ENCODE measurements around the gene KIF12. TPM values are rescaled to one million over a fixed set of nuclear protein-coding genes. Genes with fewer than 3 reads are reported as not detected.
A peak's percentile ranks its signal among the peaks of the same experiment; 100 is the strongest.

Gene KIF12
- total and polyA plus RNA-seq, 2 of the 13 experiments (the other 11 are each of a cell fraction or from before 2014, with no cell fraction given) = 1.8 to 12.5 TPM

GRCh38 chr9:114059047-114059803, 39.9 kb downstream of the KIF12 start (continued):
- TF ChIP-seq ZNF281 (CRISPR knock-in tag; IDR thresholded peaks at IDR 0.05; ENCODE audit: borderline replicate concordance) = no peak
- no peak for TF ChIP-seq SP4 (CRISPR knock-in tag; IDR thresholded peaks at IDR 0.05)
- TF ChIP-seq REPIN1 (CRISPR knock-in tag; IDR thresholded peaks at IDR 0.05; ENCODE audit: borderline replicate concordance, low read depth) = peak; percentile 80
- no peak for TF ChIP-seq ZNF609 (CRISPR knock-in tag; IDR thresholded peaks at IDR 0.05; ENCODE audit: borderline replicate concordance)
- 0 out of 2 replicates have a peak, but pooled peaks have one; percentile 29 for TF ChIP-seq ZFYVE20 (CRISPR knock-in tag; IDR thresholded peaks at IDR 0.05; ENCODE audit: borderline replicate concordance, low read depth)
- TF ChIP-seq CSRNP1 (CRISPR knock-in tag; IDR thresholded peaks at IDR 0.05) = peak; percentile 46; the same call in 1 of the 2 replicates
- TF ChIP-seq ZNF343 (CRISPR knock-in tag; IDR thresholded peaks at IDR 0.05) = no peak
- no peak for TF ChIP-seq PPARG (CRISPR knock-in tag; conservative IDR thresholded peaks at IDR 0.05)
- TF ChIP-seq ZNF691 (CRISPR knock-in tag; IDR thresholded peaks at IDR 0.05; ENCODE audit: borderline replicate concordance, low read depth) = no peak
- TF ChIP-seq ZSCAN20 (CRISPR knock-in tag; IDR thresholded peaks at IDR 0.05; ENCODE audit: borderline replicate concordance) = no peak
- TF ChIP-seq ZNF616 (CRISPR knock-in tag; IDR thresholded peaks at IDR 0.05; ENCODE audit: low read depth) = no peak
- no peak for TF ChIP-seq MAFF (IDR thresholded peaks at IDR 0.05; ENCODE audit: low read depth, low read length)
- no peak for TF ChIP-seq ATM (IDR thresholded peaks at IDR 0.05; ENCODE audit: borderline replicate concordance)
